Measurements from ENCODE around the gene COL2A1.

The COL2A1 gene

DNA sequence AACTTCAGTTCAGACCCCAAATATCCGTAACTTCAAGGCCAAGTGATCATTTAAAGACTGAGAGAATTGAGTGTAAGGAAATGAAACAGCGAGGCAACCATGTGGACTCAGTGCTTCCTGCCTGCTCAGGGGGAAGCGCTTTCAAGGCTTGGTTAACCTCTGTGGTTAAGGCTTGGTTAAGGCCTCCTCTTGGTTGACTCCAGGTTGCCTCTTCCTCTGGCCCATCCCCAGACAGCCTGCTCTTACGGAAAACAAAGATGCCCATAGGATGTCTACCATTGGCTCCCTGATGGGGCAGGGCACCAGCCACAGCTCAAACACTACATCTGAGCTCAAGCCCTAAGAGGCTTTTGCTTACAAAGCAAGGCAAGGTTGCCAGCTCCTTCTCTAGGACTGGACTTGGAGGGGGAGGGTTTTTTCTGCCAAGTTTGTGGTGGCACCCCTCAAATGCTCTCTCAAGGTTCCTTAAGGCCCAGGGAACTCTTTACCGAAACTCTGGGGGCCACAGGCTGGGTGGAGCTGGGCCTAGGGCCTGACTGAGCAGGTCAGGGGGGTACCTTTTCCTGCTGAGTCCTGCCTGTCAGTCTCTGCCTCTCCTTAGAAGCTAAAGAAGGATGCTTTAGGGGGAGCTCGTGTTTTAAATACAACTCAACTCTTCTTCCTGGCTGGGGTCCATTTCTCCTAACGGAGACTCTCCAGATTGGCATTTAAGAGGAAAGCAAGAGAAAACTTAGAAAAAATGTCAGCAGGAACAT lies 13.7 kb downstream of the COL2A1 start:
- peaks cover 4% of the 10 kb centered on the region; the same call in 1 of the 2 replicates for H3K27me3 ChIP-seq (ENCODE audit: insufficient read depth, low read length)
- H3K79me2 ChIP-seq (ENCODE audit: insufficient read depth, low read length) = no peaks in the 10 kb centered on the region
- H3K9me2 ChIP-seq (ENCODE audit: low read depth, low read length) = no peaks in the 10 kb centered on the region
- no peak overlapping the region for H2AFZ ChIP-seq (ENCODE audit: low read length)
- H3K27ac ChIP-seq (ENCODE audit: low read depth, low read length, poor library complexity, severe bottlenecking) = no peak overlapping the region
- H3K9ac ChIP-seq (ENCODE audit: low read length) = no peak overlapping the region
- H3F3A ChIP-seq (ENCODE audit: insufficient read depth, low read length) = no peaks in the 10 kb centered on the region
- peaks cover 5% of the 10 kb centered on the region for H3K4me1 ChIP-seq (ENCODE audit: insufficient read depth, low read length, severe bottlenecking)
- no peaks in the 10 kb centered on the region for H3K9me3 ChIP-seq (ENCODE audit: low read length)
- H4K20me1 ChIP-seq (ENCODE audit: insufficient read depth, low read length) = no peaks in the 10 kb centered on the region
- no peak overlapping the region for H3K4me2 ChIP-seq (ENCODE audit: low read length)
- TF ChIP-seq, protein P1, sequence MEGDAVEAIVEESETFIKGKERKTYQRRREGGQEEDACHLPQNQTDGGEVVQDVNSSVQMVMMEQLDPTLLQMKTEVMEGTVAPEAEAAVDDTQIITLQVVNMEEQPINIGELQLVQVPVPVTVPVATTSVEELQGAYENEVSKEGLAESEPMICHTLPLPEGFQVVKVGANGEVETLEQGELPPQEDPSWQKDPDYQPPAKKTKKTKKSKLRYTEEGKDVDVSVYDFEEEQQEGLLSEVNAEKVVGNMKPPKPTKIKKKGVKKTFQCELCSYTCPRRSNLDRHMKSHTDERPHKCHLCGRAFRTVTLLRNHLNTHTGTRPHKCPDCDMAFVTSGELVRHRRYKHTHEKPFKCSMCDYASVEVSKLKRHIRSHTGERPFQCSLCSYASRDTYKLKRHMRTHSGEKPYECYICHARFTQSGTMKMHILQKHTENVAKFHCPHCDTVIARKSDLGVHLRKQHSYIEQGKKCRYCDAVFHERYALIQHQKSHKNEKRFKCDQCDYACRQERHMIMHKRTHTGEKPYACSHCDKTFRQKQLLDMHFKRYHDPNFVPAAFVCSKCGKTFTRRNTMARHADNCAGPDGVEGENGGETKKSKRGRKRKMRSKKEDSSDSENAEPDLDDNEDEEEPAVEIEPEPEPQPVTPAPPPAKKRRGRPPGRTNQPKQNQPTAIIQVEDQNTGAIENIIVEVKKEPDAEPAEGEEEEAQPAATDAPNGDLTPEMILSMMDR (IDR thresholded peaks at IDR 0.05; ENCODE audit: low read length) = no peak
- no peak for TF ChIP-seq EZH2 (IDR thresholded peaks at IDR 0.05; ENCODE audit: borderline replicate concordance, low read length)
- H3K4me3 ChIP-seq (ENCODE audit: low read depth, low read length, poor library complexity, severe bottlenecking) = no peak overlapping the region
- H3K36me3 ChIP-seq (ENCODE audit: insufficient read depth, low read length) = no peaks in the 10 kb centered on the region

DNA sequence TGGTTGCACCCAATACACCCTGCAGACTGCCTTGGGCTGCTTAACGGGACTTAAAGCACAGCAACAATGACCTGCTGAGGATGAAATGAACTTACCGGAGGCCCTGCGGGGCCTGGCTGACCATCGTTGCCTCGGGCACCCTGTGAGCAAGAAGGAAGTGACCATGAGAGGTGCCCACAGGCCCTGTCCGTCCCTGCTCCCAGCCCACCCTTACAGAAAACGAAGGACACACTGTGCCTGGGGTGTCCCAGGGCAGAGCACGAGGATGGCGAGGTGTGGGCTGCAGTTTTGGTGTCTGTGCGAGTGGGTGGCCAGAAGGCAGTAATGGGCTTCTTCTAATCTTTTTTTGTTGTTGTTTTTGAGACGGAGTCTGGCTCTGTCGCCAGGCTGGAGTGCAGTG lies 14.6 kb downstream of the COL2A1 start:
- Histone ChIP-seq H3F3A (ENCODE audit: insufficient read depth, low read length) (no peaks in the 10 kb centered on the region), H3K79me2 (ENCODE audit: insufficient read depth, low read length) (no peaks in the 10 kb centered on the region), H3K27ac (ENCODE audit: low read depth, low read length, poor library complexity, severe bottlenecking) (no peak overlapping the region), H3K4me1 (ENCODE audit: insufficient read depth, low read length, severe bottlenecking) (peaks cover 5% of the 10 kb centered on the region), H4K20me1 (ENCODE audit: insufficient read depth, low read length) (no peaks in the 10 kb centered on the region), H3K4me2 (ENCODE audit: low read length) (no peak overlapping the region), H2AFZ (ENCODE audit: low read length) (no peak overlapping the region), H3K27me3 (ENCODE audit: insufficient read depth, low read length) (peaks cover 4% of the 10 kb centered on the region; the same call in 1 of the 2 replicates), H3K36me3 (ENCODE audit: insufficient read depth, low read length) (no peaks in the 10 kb centered on the region), H3K9me2 (ENCODE audit: low read depth, low read length) (no peaks in the 10 kb centered on the region), H3K9ac (ENCODE audit: low read length) (no peak overlapping the region), H3K9me3 (ENCODE audit: low read length) (no peaks in the 10 kb centered on the region), H3K4me3 (ENCODE audit: low read depth, low read length, poor library complexity, severe bottlenecking) (no peak overlapping the region)
- no peak for TF ChIP-seq EZH2 (IDR thresholded peaks at IDR 0.05; ENCODE audit: borderline replicate concordance, low read length)
- TF ChIP-seq, protein P1 (IDR thresholded peaks at IDR 0.05; ENCODE audit: low read length) = no peak

DNA sequence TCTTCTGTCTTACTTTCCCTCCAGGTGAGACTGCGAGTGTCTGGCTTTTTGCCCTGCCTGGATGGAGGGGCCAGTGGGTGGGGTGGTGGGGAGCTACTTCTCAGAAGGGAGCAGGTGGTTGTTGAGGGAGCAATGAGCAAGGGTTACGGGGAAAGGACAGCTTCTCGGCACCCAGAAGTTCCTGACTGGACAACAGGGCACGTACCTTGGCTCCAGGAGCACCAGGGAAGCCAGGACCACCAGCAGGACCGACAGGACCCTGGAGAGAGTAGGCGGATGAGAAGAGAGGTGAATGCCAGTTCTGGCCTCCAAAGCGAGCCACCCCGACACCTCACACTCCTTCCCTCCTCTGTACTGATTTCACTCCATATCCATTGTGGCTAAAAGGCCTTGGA lies 15.3 kb downstream of the COL2A1 start:
- TF ChIP-seq, protein P1 (IDR thresholded peaks at IDR 0.05; ENCODE audit: low read length) = no peak
- no peak for TF ChIP-seq EZH2 (IDR thresholded peaks at IDR 0.05; ENCODE audit: borderline replicate concordance, low read length)
- no peak overlapping the region for H3K9ac ChIP-seq (ENCODE audit: low read length)
- H3K4me2 ChIP-seq (ENCODE audit: low read length) = no peak overlapping the region
- no peaks in the 10 kb centered on the region for H3F3A ChIP-seq (ENCODE audit: insufficient read depth, low read length)
- H4K20me1 ChIP-seq (ENCODE audit: insufficient read depth, low read length) = no peaks in the 10 kb centered on the region
- no peaks in the 10 kb centered on the region for H3K79me2 ChIP-seq (ENCODE audit: insufficient read depth, low read length)
- peaks cover 4% of the 10 kb centered on the region; the same call in 1 of the 2 replicates for H3K27me3 ChIP-seq (ENCODE audit: insufficient read depth, low read length)
- no peak overlapping the region for H3K4me3 ChIP-seq (ENCODE audit: low read depth, low read length, poor library complexity, severe bottlenecking)
- no peaks in the 10 kb centered on the region for H3K9me3 ChIP-seq (ENCODE audit: low read length)
- peaks cover 5% of the 10 kb centered on the region for H3K4me1 ChIP-seq (ENCODE audit: insufficient read depth, low read length, severe bottlenecking)
- no peak overlapping the region for H3K27ac ChIP-seq (ENCODE audit: low read depth, low read length, poor library complexity, severe bottlenecking)
- H3K36me3 ChIP-seq (ENCODE audit: insufficient read depth, low read length) = no peaks in the 10 kb centered on the region
- H2AFZ ChIP-seq (ENCODE audit: low read length) = no peak overlapping the region
- no peaks in the 10 kb centered on the region for H3K9me2 ChIP-seq (ENCODE audit: low read depth, low read length)
